Lower lobe of right lung (tissue), 2 donors: ENCODE data around the gene WNT7B. TPM values are rescaled to one million over a fixed set of nuclear protein-coding genes. Genes with fewer than 3 reads are reported as not detected.

Experiments used
- ATAC-seq, 2 donors: fragments of 200-7000 bp; cut with Tn5 transposase; one replicate each; pipeline ENCODE4 v1.9.1; 2020 to 2022; ENCODE audit warnings: mild to moderate bottlenecking in 2 of 2, moderate library complexity in 2 of 2
- DNase-seq: peaks from one replicate; pipeline ENCODE4 v3.0.0-alpha.2; 2020
- H3K27ac ChIP-seq: fragments of 200-600 bp; one replicate; pipeline ENCODE4 v1.8.0; 2022
- H3K27me3 ChIP-seq: fragments of 200-600 bp; one replicate; pipeline ENCODE4 v1.8.0; 2022; ENCODE audit warnings: low read depth
- H3K36me3 ChIP-seq: fragments of 200-600 bp; one replicate; pipeline ENCODE4 v1.8.0; 2022; ENCODE audit warnings: mild to moderate bottlenecking
- H3K4me1 ChIP-seq: fragments of 200-600 bp; one replicate; pipeline ENCODE4 v1.8.0; 2022
- H3K4me3 ChIP-seq: fragments of 200-600 bp; one replicate; pipeline ENCODE4 v1.8.0; 2022; ENCODE audit warnings: mild to moderate bottlenecking
- H3K9me3 ChIP-seq: fragments of 200-600 bp; one replicate; pipeline ENCODE4 v1.8.0; 2022
- intact Hi-C: fragments of 100-400 bp; cut with DNase I; formaldehyde crosslinking; loops from one replicate; pipeline ENCODE4 v1.11.0; 2022
- total RNA-seq: library from RNA; stranded (reverse); fragmentation: NEBNext Ultra II Directional; extraction: Animal tissue kit (Norgen Biotek cat#: 25700); gene quantifications from one replicate; pipeline ENCODE4 v1.2.1, GENCODE V29; 2021
- TF ChIP-seq, protein P1 (sequence below): fragments of 200-600 bp; IDR thresholded peaks from one replicate; pipeline ENCODE4 v1.8.0; 2022; ENCODE audit warnings: antibody characterized with exemption, mild to moderate bottlenecking
- donor health status: DM: no; HTN: yes; CAD: no; lungs with severe emphysema.

WNT7B gene
- total RNA-seq, 1 donor from 2014 or later: 6.3 TPM

DNA sequence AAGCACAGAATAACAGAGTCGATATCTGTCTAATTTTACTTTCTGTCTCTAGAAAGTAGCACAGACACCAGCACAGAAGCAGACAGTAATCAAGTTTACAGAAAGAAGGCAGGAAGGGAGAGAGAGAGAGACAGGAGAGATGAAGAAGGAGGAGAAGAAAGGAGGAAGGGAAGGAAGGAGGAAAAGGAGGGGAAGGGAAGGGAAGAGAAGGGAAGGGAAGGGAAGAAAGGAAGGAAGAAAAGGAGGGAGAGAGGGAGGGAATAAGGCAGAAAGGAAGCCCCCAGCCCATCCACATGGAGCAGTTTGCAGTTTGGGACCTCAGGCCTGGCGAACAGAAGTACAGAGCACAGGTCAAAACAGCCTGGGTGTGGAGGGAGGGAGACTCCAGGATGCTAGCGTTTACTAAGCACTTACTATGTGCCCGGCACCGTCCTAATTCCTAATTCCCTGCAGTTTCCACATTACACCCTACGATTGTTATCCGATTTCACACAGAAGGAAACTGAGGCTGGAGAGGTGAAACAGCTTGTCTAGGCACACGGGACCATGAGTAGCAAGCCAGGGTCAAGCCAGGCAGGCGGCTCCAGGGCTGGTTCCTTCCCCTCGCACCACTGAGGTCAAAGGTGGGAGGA lies 46.0 kb upstream of the WNT7B start:
- no peaks in the 10 kb centered on the region for H3K27me3 ChIP-seq
- no peak overlapping the region for H3K4me3 ChIP-seq
- no peaks in the 10 kb centered on the region for H3K36me3 ChIP-seq
- DNase-seq (peak; percentile 12), ATAC-seq (no peak)
- H3K9me3 ChIP-seq: no peaks in the 10 kb centered on the region
- TF ChIP-seq, protein P1, sequence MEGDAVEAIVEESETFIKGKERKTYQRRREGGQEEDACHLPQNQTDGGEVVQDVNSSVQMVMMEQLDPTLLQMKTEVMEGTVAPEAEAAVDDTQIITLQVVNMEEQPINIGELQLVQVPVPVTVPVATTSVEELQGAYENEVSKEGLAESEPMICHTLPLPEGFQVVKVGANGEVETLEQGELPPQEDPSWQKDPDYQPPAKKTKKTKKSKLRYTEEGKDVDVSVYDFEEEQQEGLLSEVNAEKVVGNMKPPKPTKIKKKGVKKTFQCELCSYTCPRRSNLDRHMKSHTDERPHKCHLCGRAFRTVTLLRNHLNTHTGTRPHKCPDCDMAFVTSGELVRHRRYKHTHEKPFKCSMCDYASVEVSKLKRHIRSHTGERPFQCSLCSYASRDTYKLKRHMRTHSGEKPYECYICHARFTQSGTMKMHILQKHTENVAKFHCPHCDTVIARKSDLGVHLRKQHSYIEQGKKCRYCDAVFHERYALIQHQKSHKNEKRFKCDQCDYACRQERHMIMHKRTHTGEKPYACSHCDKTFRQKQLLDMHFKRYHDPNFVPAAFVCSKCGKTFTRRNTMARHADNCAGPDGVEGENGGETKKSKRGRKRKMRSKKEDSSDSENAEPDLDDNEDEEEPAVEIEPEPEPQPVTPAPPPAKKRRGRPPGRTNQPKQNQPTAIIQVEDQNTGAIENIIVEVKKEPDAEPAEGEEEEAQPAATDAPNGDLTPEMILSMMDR: no peak
- H3K4me1 ChIP-seq: peaks cover 23% of the 10 kb centered on the region
- intact Hi-C loops: no loop called here
- H3K27ac ChIP-seq: no peak overlapping the region

DNA sequence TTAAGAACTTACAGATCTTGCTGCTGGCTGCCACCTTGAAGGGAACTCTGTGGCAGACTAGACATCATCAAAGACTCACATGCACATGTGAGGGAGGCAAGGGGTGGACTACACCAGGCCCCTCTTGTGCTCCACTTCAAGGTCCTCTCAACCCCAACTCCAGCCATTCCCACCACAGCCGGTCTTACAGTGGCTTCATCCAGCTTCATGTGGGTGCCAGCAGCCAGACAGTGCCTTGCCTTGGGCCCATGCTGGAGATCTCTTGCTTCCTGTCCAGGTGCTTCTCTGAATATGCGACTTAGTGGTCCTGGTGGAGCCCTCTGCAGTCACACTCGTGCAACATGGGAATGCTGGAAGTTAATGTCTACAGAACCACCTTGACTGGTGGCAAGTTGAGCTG lies 44.6 kb upstream of the WNT7B start:
- TF ChIP-seq, protein P1: no peak
- Histone ChIP-seq H3K27me3 (no peaks in the 10 kb centered on the region), H3K4me1 (peaks cover 11% of the 10 kb centered on the region), H3K9me3 (no peaks in the 10 kb centered on the region), H3K4me3 (no peak overlapping the region), H3K27ac (no peak overlapping the region), H3K36me3 (no peaks in the 10 kb centered on the region)
- intact Hi-C loops: no loop called here
- peak; percentile 13 for DNase-seq
- no peak for ATAC-seq

- intact Hi-C loops: no loop called here
- ATAC-seq (no peak), DNase-seq (peak; percentile 14)
- TF ChIP-seq, protein P1: no peak
- Histone ChIP-seq H3K9me3 (no peaks in the 10 kb centered on the region), H3K27me3 (no peaks in the 10 kb centered on the region), H3K4me1 (peaks cover 14% of the 10 kb centered on the region), H3K36me3 (no peaks in the 10 kb centered on the region), H3K27ac (no peak overlapping the region), H3K4me3 (no peak overlapping the region)
Observed at GRCh38 chr22:46019351-46019750, 42.4 kb upstream of the WNT7B start.

DNA sequence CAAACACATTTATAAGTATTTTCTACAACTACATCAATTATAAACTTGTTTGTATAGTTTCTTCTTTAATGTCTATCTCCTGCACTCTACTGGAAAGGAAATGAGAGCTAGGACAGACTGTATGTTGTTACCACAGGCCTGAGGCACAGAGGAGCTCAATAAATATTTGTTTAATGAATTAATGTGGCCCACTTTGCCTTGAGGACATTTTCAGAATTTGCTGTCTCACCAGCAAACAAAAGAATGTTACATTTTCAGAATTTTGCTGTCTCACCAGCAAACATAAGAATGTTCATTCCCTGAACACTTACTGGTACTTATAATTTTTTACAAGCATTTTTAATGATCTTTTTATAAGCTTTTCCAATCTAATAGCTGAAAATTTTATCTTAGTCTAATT lies 41.9 kb upstream of the WNT7B start:
- TF ChIP-seq, protein P1: no peak
- Histone ChIP-seq H3K27ac (no peak overlapping the region), H3K4me3 (no peak overlapping the region), H3K9me3 (no peaks in the 10 kb centered on the region), H3K4me1 (peaks cover 16% of the 10 kb centered on the region), H3K27me3 (no peaks in the 10 kb centered on the region), H3K36me3 (no peaks in the 10 kb centered on the region)
- intact Hi-C loops: no loop called here
- ATAC-seq (no peak), DNase-seq (no peak)

- TF ChIP-seq, protein P1: no peak
Observed at GRCh38 chr22:46017166-46017565, 40.2 kb upstream of the WNT7B start.

More at GRCh38 chr22:46017166-46017565, 40.2 kb upstream of the WNT7B start:
- DNase-seq (no peak), ATAC-seq (no peak)
- Histone ChIP-seq H3K27me3 (no peaks in the 10 kb centered on the region), H3K9me3 (no peaks in the 10 kb centered on the region), H3K4me3 (no peak overlapping the region), H3K27ac (no peak overlapping the region), H3K4me1 (peaks cover 30% of the 10 kb centered on the region), H3K36me3 (no peaks in the 10 kb centered on the region)
- intact Hi-C loops: no loop called here
